Measurements from ENCODE around the gene PGBD1. TPM values are rescaled to one million over a fixed set of nuclear protein-coding genes. Genes with fewer than 3 reads are reported as not detected.

PGBD1 gene
- total and polyA plus RNA-seq, 2 of the 8 experiments (the other 6 are each of a cell fraction or from before 2014, with no cell fraction given): 2.5 to 9.2 TPM

GRCh38 chr6:28296520-28297060, 15.2 kb downstream of the PGBD1 start:
- Histone ChIP-seq H4K5ac (ENCODE audit: insufficient read length, low read depth, low read length) (no peak overlapping the region), H3K14ac (ENCODE audit: insufficient read length) (no peak overlapping the region), H3K4me1 (replicated peaks in 1 of 4; ENCODE audit: control insufficient read depth in 3 of 4, insufficient read depth in 4 of 4, low read length in 3 of 4) (no peaks in the 10 kb centered on the region), H2BK20ac (ENCODE audit: low read length) (no peak overlapping the region), H3K4ac (replicated peaks; ENCODE audit: insufficient read length, low read depth, low read length) (no peak overlapping the region), H3K23me2 (ENCODE audit: low read depth, low read length) (no peaks in the 10 kb centered on the region; the same call in 1 of the 2 replicates), H3K27ac (ENCODE audit: low read depth, low read length) (no peak overlapping the region), H3K4me2 (ENCODE audit: insufficient read depth in 1 of 2, low read depth in 2 of 2, low read length in 2 of 2) (no peak overlapping the region), H4K91ac (replicated peaks; ENCODE audit: insufficient read length, low read length) (no peak overlapping the region), H3K18ac (ENCODE audit: extremely low read depth, low read length) (no peak overlapping the region), H4K20me1 (replicated peaks in 1 of 2; ENCODE audit: control insufficient read depth in 1 of 2, insufficient read depth in 2 of 2, low read length in 2 of 2) (no peaks in the 10 kb centered on the region), H4K8ac (ENCODE audit: extremely low read depth, insufficient read depth, low read length) (no peak overlapping the region), H3K9me3 (ENCODE audit: insufficient read depth in 2 of 2, low read depth in 1 of 2, low read length in 1 of 2) (no peaks in the 10 kb centered on the region), H2AK5ac (ENCODE audit: low read depth, low read length) (no peak overlapping the region), H3K27me3 (replicated peaks in 1 of 4; ENCODE audit: control insufficient read depth in 3 of 4, extremely low read depth in 1 of 4, insufficient read depth in 3 of 4, low read length in 3 of 4) (no peaks in the 10 kb centered on the region), H3K79me1 (ENCODE audit: low read depth, low read length) (no peaks in the 10 kb centered on the region), H3K4me3 (ENCODE audit: extremely low read depth in 1 of 4, insufficient read depth in 2 of 4, low read depth in 3 of 4, low read length in 4 of 4) (no peak overlapping the region), H2BK5ac (ENCODE audit: low read depth, low read length) (no peak overlapping the region), H2AFZ (ENCODE audit: low read length) (no peak overlapping the region), H2BK15ac (ENCODE audit: low read length) (no peak overlapping the region), H3K36me3 (ENCODE audit: control insufficient read depth in 2 of 4, insufficient read depth in 4 of 4, low read length in 3 of 4) (peaks cover 0 to 14% (median 3%) of the 10 kb centered on the region in 4 experiments; a peak in 3 of 8 replicates), H2BK12ac (ENCODE audit: low read depth, low read length) (no peak overlapping the region), H3K56ac (replicated peaks; ENCODE audit: insufficient read length, low read depth, low read length) (no peak overlapping the region), H3K79me2 (ENCODE audit: control insufficient read depth in 1 of 2, insufficient read depth in 2 of 2, low read length in 2 of 2) (no peaks in the 10 kb centered on the region), H3K23ac (ENCODE audit: insufficient read length) (no peak overlapping the region), H3K9ac (replicated peaks in 1 of 4; ENCODE audit: extremely low read depth in 1 of 4, low read depth in 3 of 4, low read length in 3 of 4) (no peak overlapping the region), H2BK120ac (replicated peaks; ENCODE audit: low read depth, low read length) (no peak overlapping the region)
- CTCF ChIA-PET (ENCODE audit: partially characterized antibody): no interaction called here
- POLR2A ChIA-PET (ENCODE audit: partially characterized antibody): interaction anchor here (1.0 kb wide), 1 partner anchor 39 kb away, joined by 3 read pairs; the partner anchor contains the start of gene ZSCAN31
- FAIRE-seq: no peak
- 86% methylated on average over 7 of the region's 7 CpGs; no CpG with 5 or more reads in 1 of the 2 experiments for WGBS, 2 experiments (ENCODE audit: extremely low coverage in 1 of 2, insufficient coverage in 1 of 2, insufficient read length in 1 of 2, insufficient replicate concordance in 2 of 2, low coverage in 1 of 2, low lambda C conversion rate in 2 of 2, missing lambda C conversion rate in 1 of 2)
- no peak for DNase-seq (ENCODE audit: low read depth in 1 of 2, low spot score in 2 of 2)
- TF ChIP-seq SIN3A (conservative IDR thresholded peaks at IDR 0.05 in 1 of 2, IDR thresholded peaks at IDR 0.05 in 1 of 2; ENCODE audit: low read depth in 1 of 2, low read length in 2 of 2) (no peak), TAF1 (IDR thresholded peaks at IDR 0.05; ENCODE audit: low read depth, low read length) (no peak), SIX5 (IDR thresholded peaks at IDR 0.05; ENCODE audit: low read depth, low read length) (no peak), MAFK (IDR thresholded peaks at IDR 0.05; ENCODE audit: low read depth, low read length) (no peak), NANOG (IDR thresholded peaks at IDR 0.05; ENCODE audit: insufficient read depth, low read depth, low read length, poor library complexity, severe bottlenecking) (no peak), RAD21 (IDR thresholded peaks at IDR 0.05 in 1 of 2, conservative IDR thresholded peaks at IDR 0.05 in 1 of 2; ENCODE audit: low read depth in 2 of 2, low read length in 2 of 2) (no peak), RNF2 (IDR thresholded peaks at IDR 0.05; ENCODE audit: borderline replicate concordance, low read depth, low read length, missing control alignments, poor library complexity, severe bottlenecking) (no peak), HDAC2 (IDR thresholded peaks at IDR 0.05; ENCODE audit: borderline replicate concordance in 1 of 2, low read depth in 2 of 2, low read length in 2 of 2) (no peak), POLR2AphosphoS5 (IDR thresholded peaks at IDR 0.05; ENCODE audit: low read depth, low read length) (no peak), E2F6 (IDR thresholded peaks at IDR 0.05) (no peak), CHD1 (IDR thresholded peaks at IDR 0.05; ENCODE audit: low read depth, low read length) (no peak), POLR2A (IDR thresholded peaks at IDR 0.05; ENCODE audit: control extremely low read depth in 1 of 2, low read depth in 2 of 2, low read length in 2 of 2) (no peak)

Measured in H1 (cell line).